Tibial artery (tissue), 4 donors: Measurements from ENCODE around the gene NET1.

Experiments
- DNase-seq, 2 donors: peaks; one replicate each; pipeline ENCODE4 v3.0.0-alpha.2; 2019
- H3K27ac ChIP-seq, 2 donors: fragments of 200-600 bp; sonication (generic) in 1 of 2; 1 replicate in 1 of 2; 2 replicates in 1 of 2; pipeline ENCODE4 v1.5.1; 2018 to 2019; ENCODE audit warnings: mild to moderate bottlenecking in 1 of 2
- H3K27me3 ChIP-seq, 2 donors: fragments of 200-600 bp; sonication (generic) in 1 of 2; one replicate each; pipeline versions ENCODE4 v1.5.1 to v1.6.0; 2016 to 2019
- H3K36me3 ChIP-seq, 3 donors: fragments of 200-600 bp; sonication (generic) in 2 of 3; one replicate each; pipeline ENCODE4 v1.5.1; 2016 to 2019; ENCODE audit warnings: mild to moderate bottlenecking in 2 of 3
- H3K4me1 ChIP-seq, 4 donors: fragments of 200-600 bp; sonication (generic) in 2 of 4; 1 replicate in 3 of 4; 2 replicates in 1 of 4; pipeline ENCODE4 v1.5.1; 2016 to 2019
- H3K4me3 ChIP-seq, 2 donors: fragments of 200-600 bp; sonication (generic) in 1 of 2; 1 replicate in 1 of 2; 2 replicates in 1 of 2; pipeline ENCODE4 v1.5.1; 2018 to 2019; ENCODE audit warnings: mild to moderate bottlenecking in 2 of 2
- H3K9me3 ChIP-seq, 3 donors: fragments of 200-600 bp; sonication (generic) in 1 of 3; one replicate each; pipeline ENCODE4 v1.5.1; 2016 to 2019
- intact Hi-C: fragments of 100-400 bp; cut with DNase I; formaldehyde crosslinking; loops from one replicate; pipeline ENCODE4 v1.15.0; 2023; ENCODE audit warnings: low total_unique reads
- TF ChIP-seq, protein P1 (sequence below), 2 experiments: fragments of 200-600 bp in 1 of 2; fragments of 450-650 bp in 1 of 2; IDR thresholded peaks; one replicate each; pipeline ENCODE4 v1.5.1; 2017 to 2019; ENCODE audit warnings: antibody characterized with exemption in 2 of 2, mild to moderate bottlenecking in 1 of 2, moderate library complexity in 1 of 2

NET1 gene

DNA sequence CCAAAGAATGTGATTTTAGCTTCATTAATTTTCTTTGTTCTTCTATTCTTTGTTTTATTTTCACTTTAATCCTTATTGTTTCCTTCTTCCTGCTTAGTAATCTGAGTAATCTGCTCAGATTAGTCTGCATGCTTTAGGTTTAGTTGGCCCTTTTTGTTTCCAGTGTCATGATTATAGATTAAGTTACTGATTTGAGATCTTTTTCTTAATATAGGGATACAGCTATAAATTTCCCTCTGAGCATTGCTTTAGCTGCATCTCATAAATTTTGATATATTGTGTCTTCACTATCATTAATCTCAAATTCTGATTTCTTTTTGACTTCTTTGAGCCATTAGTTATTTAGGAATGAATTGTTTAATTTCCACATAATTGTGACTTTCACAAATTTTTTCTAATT is 6.2 kb downstream of the NET1 start:
- intact Hi-C loops = no loop called here
- TF ChIP-seq, protein P1, sequence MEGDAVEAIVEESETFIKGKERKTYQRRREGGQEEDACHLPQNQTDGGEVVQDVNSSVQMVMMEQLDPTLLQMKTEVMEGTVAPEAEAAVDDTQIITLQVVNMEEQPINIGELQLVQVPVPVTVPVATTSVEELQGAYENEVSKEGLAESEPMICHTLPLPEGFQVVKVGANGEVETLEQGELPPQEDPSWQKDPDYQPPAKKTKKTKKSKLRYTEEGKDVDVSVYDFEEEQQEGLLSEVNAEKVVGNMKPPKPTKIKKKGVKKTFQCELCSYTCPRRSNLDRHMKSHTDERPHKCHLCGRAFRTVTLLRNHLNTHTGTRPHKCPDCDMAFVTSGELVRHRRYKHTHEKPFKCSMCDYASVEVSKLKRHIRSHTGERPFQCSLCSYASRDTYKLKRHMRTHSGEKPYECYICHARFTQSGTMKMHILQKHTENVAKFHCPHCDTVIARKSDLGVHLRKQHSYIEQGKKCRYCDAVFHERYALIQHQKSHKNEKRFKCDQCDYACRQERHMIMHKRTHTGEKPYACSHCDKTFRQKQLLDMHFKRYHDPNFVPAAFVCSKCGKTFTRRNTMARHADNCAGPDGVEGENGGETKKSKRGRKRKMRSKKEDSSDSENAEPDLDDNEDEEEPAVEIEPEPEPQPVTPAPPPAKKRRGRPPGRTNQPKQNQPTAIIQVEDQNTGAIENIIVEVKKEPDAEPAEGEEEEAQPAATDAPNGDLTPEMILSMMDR (IDR thresholded peaks at IDR 0.05) = no peak
- no peak overlapping the region for H3K27ac ChIP-seq

GRCh38 chr10:5419466-5420094 is 7.2 kb downstream of the NET1 start:
- TF ChIP-seq, protein P1 (IDR thresholded peaks at IDR 0.05) = no peak
- Histone ChIP-seq H3K9me3 (peaks cover 0 to 6% (median 0%) of the 10 kb centered on the region in 3 donors), H3K36me3 (no peaks in the 10 kb centered on the region), H3K27me3 (no peaks in the 10 kb centered on the region), H3K27ac (peak overlapping the region in 1 of 2 donors; percentile 34), H3K4me1 (peaks cover 0 to 79% (median 15%) of the 10 kb centered on the region in 4 donors), H3K4me3 (no peak overlapping the region)
- DNase-seq = no peak
- intact Hi-C loops = no loop called here

More for the DNA sequence above, 6.2 kb downstream of the NET1 start:
- Histone ChIP-seq H3K4me3 (no peak overlapping the region), H3K9me3 (peaks cover 0 to 6% (median 0%) of the 10 kb centered on the region in 3 donors), H3K36me3 (no peaks in the 10 kb centered on the region), H3K27me3 (no peaks in the 10 kb centered on the region), H3K4me1 (peaks cover 0 to 76% (median 11%) of the 10 kb centered on the region in 4 donors)
- DNase-seq = no peak

DNA sequence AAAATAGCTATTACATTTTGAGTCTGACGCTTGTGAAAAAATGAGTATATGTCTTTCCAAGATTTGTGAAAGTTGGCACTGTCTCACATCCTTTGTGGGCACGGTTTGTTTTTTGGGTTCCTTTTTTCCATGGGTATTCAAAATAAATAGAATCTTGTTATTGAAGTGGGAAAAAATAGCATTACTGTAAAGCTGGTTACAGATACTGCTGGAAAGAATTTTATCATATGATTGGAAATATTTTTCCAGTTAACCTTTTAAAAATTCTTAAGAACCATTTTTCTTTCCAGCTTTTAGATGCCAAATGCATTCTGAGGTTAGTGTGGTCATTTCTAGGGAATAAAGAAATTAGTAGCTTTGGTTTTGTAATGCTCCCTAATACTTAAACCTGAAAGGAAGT is 11.4 kb downstream of the NET1 start:
- H3K27me3 ChIP-seq = no peaks in the 10 kb centered on the region
- H3K4me1 ChIP-seq = peaks cover 0 to 90% (median 21%) of the 10 kb centered on the region in 4 donors
- DNase-seq = no peak
- H3K4me3 ChIP-seq = peak overlapping the region in 1 of 2 donors; percentile 3
- peaks cover 0 to 3% (median 0%) of the 10 kb centered on the region in 3 donors for H3K9me3 ChIP-seq
- TF ChIP-seq, protein P1 (IDR thresholded peaks at IDR 0.05) = no peak
- intact Hi-C loops = no loop called here
- peak overlapping the region; percentile 64 for H3K27ac ChIP-seq
- H3K36me3 ChIP-seq = no peaks in the 10 kb centered on the region

GRCh38 chr10:5424751-5425150 is 12.4 kb downstream of the NET1 start:
- Histone ChIP-seq H3K4me1 (peaks cover 0 to 99% (median 19%) of the 10 kb centered on the region in 4 donors), H3K9me3 (no peaks in the 10 kb centered on the region), H3K36me3 (no peaks in the 10 kb centered on the region), H3K4me3 (no peak overlapping the region), H3K27ac (peak overlapping the region; percentile 64), H3K27me3 (no peaks in the 10 kb centered on the region)
- TF ChIP-seq, protein P1 (IDR thresholded peaks at IDR 0.05) = no peak
- DNase-seq = no peak
- intact Hi-C loops = no loop called here

DNA sequence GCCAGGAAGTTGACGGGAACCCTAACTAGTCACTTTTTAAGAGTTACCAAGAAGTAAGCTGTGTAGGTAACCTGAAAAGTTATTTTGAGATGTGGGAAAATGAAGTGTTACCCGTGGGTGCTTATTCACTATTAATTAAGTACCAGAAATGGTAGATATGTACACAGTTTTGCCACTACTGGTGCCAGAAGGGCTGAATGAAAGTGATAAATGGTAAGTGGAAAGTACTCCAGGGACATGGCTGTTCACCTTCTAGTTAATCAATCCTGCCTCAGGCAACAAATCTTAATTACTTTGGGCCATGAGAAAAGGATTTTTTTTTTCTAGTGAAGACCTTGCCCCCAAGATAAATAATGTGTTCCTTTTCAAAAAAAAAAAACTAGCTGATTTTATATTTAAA is 15.8 kb downstream of the NET1 start:
- H3K27me3 ChIP-seq = no peaks in the 10 kb centered on the region
- H3K27ac ChIP-seq = peak overlapping the region; percentile 64
- H3K4me1 ChIP-seq = peaks cover 0 to 87% (median 20%) of the 10 kb centered on the region in 4 donors
- peak overlapping the region in 1 of 2 donors; percentile 11 for H3K4me3 ChIP-seq
- TF ChIP-seq, protein P1 (IDR thresholded peaks at IDR 0.05) = no peak
- DNase-seq = no peak
- peaks cover 0 to 12% (median 3%) of the 10 kb centered on the region in 3 donors for H3K36me3 ChIP-seq
- no peaks in the 10 kb centered on the region for H3K9me3 ChIP-seq
- intact Hi-C loops = no loop called here
